Stimulated activated CD4-positive, alpha-beta T cell treated with anti-CD3 and anti-CD28 coated beads, Interleukin-2, amount 100 ng/mL, for 48 hours (primary cell): ENCODE results near the gene ZC3H15.
"Not testable (repeated sequence)": the region's sequence is repeated elsewhere in the genome, so short reads cannot be mapped to it uniquely, and the experiment has no call there.

Source experiments
- DNase-seq, 2 donors: peaks; one replicate each; pipeline ENCODE4 v3.0.0-alpha.2; 2020

ZC3H15 gene

DNA sequence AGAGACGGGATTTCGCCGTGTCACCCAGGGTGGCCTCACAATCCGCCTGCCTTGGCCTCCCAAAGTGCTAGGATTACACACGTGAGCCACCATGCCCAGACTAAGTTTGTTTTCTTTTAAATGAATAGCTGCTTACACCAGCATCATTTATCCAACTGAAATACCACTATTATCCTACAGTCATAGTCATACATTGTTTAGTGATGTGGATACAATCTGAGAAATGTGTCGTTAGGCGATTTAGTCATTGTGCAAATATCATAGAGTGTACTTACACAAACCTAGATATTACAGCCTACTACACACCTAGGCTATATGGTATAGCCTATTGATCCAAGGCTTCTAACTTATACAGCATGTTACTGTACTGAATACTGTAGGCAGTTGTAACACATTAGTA, 10.3 kb downstream of the ZC3H15 start:
- no peak for DNase-seq

DNA sequence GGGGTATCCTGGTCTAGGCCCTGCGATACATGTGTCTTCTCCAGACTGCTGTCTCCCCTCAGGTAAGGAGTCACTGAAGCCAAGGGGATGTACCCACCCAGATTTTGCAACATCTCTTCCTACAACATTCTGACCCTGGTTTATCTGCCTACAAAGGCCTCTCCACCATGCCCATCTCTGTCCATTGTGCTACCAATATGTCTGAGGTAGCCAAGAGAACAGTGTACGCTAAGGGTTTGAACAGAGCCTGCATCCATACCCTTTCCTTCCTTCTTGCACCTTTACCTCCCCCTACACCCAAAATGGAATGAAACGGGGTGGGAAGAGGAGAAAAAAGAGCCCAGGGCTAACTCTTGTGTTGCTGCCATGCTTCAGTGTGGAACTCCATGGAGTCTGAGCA, 11.9 kb downstream of the ZC3H15 start:
- no peak for DNase-seq

DNA sequence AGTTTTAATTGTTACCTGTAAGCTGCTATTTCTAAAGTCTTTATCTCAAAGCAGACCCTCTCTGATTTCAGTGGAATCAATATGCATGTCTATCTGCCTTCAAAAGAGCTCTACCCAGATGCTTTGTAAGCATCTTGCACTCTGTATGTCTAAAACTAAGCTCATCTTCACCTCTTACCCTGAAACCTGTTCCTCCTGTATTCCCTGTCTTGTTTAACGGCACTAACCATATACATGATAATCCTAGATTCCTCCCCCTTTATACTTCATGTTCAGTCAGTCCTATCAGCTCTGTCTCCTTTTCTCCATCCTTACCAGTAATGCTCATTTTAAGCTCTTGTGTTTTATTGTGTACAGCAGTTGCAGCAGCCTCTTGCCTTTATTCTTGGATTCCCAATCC, 12.8 kb downstream of the ZC3H15 start:
- no peak for DNase-seq

DNA sequence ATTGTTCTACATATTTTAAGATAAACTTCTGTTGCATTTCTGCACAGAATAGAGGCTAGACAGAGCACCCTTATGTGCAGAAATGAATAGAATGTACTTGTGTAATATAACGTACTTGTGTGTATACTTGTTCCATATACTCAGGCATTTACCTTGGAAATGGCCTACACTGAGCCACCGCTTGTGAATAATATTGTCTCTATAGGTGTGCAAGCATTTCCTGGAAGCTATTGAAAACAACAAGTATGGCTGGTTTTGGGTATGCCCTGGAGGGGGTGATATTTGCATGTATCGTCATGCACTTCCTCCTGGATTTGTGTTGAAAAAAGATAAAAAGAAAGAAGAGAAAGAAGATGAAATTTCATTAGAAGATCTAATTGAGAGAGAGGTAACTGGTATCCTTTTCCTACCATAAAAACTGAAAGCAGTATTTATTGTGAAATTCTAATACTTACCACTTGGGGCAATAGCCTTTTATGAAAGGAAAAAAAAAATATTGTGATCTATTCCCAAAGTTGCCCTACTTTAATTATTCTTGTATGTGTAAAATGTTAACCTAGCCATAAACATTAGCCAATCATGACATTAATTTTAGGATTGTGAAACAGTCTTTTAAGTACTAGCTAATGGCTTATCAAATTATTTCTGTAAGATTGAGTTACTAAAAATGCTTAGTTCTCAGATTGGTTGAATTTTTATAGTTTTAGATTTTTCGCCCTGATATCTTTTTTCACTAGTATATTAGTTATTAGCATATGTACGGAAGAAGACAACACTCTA, 18.0 kb downstream of the ZC3H15 start:
- DNase-seq: no peak

DNA sequence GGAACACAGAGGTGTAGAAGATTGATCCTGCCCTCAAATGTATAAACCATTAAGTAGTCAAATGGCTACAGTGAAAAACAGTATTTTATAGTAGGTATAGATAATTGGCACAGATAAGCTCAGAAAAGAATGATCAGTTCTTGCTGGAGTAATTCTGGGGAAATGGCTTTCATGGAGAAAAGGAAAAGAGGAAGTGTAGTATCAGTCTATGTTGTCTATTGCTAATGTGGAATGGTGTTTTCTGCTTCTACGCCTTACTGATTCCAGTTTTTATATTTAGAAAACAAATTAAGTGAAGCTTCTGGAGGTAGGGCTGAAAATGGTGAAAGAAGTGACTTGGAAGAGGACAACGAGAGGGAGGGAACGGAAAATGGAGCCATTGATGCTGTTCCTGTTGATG, 22.2 kb downstream of the ZC3H15 start:
- no peak for DNase-seq

DNA sequence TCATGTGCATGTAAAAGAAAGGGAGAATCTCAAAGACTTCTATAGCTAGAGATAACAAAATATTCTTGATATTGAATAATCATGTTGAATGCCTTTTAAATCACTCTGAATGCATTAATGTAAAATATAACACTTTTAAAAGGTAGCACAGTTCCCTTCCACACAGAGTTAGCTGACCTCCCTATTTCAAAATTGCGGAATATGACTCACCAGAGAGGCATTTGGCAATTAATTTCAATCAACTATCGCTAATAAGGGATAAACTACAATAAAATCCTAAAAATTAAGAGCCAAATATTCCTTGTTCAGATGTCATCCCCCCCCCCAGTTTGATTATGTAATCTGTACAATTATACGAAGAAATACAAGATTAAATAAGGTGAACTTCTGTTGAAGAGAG, 29.3 kb downstream of the ZC3H15 start:
- DNase-seq: no peak

DNA sequence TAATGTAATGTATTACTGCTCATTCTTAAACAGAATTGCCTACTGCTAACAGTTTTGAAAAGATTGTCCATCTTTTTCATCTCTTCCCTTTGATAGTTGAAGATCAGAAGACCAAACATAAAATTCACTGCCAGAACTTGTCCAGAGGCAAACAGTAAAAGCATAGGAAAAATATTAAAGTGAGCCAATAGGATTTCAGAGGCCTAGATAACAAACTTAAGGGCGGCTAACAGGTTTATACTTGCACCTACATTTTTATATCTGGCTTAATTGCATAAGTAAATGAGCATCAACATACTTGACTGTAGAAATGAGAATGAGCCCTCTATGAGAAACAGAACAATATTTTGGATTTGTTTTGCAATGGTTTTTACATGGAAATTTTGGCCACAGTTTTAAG, 30.3 kb downstream of the ZC3H15 start:
- DNase-seq: no peak

DNA sequence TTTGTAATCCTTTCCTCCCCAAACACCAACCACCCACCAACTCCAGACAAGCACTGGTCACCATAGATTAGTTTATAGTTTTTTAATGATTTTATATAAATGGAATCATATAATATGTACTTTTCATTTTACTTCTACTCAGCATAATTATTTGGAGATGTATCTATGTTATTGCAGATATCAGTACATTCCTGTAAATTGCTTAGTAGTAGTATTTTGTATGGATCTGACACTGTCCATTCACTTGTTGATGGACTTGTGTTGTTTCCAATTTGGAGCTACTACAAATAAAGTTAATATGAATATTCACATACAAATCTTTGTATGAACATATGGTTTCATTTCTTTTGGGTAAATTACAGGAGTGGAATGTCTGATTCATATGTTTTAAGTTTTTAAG, 31.0 kb downstream of the ZC3H15 start:
- no peak for DNase-seq

DNA sequence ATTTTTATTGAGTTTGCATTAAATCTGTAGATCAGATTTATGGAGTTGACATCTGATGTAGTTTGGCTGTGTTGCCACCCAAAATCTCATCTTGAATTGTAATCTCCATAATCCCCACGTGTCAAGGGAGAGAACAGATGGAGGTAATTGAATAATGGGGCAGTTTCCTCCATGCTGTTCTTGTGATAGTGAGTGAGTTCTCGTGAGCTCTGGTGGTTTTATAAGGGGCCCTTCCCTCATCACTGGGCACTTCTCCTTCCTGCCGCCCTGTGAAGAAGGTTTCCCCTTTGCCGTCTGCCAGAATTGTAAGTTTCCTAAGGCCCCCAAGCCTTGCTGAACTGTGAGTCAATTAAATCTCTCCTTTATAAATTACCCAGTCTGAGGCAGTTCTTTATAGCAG, 32.2 kb downstream of the ZC3H15 start:
- DNase-seq: no peak

DNA sequence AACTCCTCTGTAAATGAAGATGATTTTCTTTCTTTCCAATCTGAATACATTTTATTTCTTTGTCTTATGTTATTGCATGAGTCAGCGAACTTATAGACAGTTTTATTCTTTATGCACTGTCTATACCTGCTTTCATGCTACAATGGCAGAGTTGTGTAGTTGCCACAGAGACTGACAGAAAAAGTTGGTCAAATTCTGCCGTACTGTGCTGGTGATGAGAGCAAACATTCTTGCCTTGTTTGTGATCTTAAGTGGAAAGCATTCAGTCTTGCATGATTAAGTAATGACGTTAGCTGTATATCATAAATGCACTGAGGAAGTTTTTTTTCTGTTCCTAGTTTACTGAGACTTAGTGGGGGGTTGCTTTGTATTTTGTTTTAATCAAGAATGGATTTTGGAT, 32.9 kb downstream of the ZC3H15 start:
- no peak for DNase-seq

DNA sequence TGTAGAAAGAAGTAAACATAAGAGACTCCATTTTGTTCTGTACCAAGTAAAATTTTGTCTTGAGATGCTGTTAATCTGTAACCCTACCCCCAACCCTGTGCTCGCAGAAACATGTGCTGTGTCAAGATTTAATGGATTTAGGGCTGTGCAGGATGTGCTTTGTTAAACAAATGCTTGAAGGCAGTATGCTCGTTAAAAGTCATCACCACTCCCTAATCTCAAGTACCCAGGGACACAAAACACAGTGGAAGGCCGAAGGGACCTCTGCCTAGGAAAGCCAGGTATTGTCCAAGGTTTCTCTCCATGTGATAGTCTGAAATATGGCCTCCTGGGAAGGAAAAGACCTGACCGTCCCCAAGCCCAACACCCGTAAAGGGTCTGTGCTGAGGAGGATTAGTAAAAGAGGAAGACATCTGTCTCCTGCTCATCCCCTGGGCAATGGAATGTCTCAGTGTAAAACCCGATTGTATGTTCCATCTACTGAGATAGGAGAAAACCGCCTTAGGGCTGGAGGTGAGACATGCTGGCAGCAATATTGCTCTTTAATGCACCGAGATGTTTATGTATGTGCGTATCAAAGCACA, 35.6 kb downstream of the ZC3H15 start:
- not testable (repeated sequence) for DNase-seq

DNA sequence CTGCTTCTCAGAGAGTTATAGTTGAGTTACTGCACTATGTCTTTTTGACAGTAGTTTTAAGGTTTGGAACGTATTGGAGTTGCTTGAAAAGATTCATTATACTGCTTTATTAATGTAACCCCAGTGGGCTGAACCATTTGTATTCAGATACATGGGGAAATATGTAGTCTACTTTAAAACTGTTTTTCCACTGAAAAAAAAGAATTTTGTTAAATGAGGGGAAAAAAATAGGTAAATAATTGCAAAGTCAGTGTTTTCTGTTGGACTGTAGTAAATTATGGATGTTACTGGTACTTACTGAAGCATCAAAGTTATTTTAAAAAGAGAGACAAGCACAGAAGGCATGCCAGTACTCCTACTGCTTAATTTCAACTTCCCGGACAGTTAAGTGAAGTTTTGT, 36.4 kb downstream of the ZC3H15 start:
- DNase-seq: no peak

DNA sequence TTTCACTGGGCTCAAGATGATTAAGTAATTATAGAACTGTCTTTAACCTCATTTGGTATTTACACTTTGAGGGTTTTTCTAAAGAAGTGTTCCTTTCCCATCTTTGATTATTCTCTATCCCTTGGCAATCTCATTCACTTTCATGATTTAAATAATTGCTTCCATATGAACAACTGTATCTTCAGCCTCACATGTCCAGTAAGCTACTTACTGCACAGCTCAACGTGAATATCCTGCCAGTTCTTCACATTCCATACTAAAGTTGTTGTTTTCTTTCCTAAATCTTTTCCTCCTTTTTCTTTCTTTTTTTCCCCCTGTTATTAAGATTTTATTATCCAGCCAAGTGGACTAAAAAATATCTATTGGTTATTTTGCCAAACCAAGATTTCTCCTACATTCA, 37.7 kb downstream of the ZC3H15 start:
- DNase-seq: no peak

DNA sequence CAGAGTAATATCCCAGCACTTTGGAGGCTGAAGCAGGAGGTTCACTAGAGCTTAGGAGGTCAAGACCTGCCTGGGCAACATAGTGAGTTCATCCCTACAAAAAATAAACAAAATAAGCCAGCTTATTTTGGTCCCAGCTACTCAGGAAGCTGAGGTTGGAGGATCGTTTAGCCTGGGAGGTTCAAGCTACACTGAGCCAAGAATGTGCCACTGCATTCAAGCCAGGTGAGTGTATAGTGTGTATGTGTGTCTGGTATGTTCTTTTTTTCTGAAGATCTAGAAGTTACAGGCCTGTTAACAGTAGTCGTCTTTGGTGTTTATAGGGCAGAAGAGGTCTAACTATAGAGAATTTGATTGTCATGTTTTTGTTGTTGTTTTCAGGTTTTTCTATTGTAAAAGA, 40.2 kb downstream of the ZC3H15 start:
- no peak for DNase-seq

DNA sequence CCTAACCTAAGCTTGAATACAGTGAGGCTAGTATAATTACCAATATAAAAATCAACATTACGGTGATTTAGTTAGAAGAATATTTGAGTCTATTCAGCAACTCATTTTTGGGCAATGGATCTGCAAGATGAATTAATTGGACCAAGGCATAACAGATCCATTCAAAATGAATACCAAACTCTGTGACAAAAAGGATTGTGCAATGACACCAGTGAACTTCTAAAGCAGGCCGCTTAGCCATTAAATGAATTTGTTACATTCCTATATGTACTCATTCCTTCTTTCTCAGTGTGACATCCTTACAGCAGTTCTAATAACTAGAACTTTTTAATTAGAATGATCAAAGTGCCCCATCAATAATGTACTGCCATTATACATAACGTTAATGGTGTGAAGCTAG, 44.3 kb downstream of the ZC3H15 start:
- no peak for DNase-seq

DNA sequence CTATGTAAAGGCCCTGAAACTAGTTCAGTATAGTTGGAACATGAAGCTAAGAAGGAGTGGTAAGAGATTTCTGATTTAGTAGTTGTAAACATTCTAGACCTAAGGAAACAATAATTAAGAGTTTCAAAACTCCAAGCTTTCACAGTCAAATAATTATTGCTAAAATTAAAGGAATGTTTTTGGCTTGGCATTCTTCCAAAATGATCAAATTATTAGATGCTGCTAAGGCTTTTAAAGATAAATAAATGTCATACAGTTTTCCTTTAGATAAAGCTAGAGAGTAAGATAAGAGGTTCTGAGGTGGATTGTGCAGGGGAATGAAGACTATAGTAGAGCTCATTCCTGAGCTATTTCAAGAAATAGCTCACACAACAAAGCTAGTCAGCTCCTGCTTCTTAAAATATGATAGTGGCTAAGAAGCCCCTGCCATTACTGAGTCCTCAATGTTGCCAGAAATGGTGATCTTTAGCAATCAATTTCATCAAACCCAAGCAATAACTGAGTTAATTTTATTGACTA, 45.3 kb downstream of the ZC3H15 start:
- DNase-seq: no peak

DNA sequence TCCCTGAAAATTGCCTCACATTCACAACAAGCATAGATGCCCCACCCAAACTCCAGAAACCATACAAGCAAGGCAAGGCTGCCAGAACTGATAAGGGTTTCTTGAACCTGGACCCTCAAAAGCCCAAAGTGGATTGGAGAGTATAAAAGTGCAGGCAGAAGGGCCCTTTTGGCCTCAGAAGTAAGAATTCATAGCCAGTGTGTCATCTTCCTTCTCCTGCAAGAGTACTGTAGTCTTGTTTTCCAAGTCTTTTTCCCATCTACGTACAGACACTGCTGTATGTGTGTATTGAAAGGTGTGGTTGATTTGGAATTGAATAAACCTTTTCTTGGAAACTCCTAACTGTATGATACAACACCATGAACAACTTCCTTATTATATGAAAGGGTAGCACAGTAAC, 46.8 kb downstream of the ZC3H15 start:
- DNase-seq: no peak

DNA sequence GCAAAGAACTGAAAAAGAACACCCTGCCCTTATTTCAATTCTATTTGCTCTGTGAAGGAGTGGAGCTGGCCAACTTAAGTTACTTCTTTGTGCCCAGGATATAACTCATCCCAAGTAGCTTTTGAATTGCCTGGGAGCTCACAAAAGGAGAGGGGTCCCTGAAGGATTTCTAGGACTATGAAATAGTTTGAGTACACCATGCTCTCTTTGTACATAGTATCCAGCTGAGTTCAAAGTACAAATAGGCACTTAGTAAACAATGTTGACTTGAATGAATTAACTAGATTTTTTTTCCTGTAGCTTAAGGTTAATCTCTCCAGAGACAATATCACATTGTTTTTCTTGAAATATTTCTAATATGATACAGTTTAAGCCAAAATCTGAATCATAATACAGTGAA, 47.7 kb downstream of the ZC3H15 start:
- DNase-seq: no peak

DNA sequence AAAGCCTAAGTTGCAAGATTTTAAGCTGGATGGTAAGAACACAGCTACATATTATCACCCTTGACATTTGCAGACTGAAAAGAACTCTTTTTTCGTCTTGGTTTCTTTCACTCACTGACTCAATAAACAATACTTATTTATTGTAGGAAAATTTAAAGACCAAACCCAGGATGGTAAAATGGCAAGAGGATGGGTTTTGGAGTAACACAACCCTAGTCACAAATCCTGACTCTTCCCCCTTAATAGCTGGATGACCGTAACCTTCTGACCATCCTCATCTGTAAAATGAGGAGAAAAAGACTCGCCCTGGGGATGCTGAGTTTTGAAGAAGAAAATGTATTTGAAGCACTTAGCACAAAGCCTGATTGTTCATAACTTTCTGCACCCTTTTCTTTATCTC, 48.3 kb downstream of the ZC3H15 start:
- DNase-seq: no peak

DNA sequence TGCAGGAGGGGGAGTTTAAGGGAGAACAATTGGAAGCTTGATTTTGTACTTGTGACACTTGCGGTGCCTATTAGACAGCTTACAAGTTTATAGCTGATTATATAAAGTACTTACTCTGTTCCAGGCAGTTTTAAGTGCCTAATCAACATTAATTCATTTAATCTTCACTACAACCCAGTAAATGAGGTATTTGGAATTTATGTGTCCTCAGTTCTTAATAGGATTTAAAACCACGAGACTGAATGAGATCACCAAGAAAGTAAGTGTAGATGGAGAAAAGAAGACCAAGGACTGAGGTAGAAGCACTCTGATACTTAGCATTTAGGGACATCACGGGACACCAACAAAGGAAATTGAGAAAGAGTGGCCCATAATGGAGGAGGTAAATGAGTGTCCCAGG, 49.8 kb downstream of the ZC3H15 start:
- no peak for DNase-seq

DNA sequence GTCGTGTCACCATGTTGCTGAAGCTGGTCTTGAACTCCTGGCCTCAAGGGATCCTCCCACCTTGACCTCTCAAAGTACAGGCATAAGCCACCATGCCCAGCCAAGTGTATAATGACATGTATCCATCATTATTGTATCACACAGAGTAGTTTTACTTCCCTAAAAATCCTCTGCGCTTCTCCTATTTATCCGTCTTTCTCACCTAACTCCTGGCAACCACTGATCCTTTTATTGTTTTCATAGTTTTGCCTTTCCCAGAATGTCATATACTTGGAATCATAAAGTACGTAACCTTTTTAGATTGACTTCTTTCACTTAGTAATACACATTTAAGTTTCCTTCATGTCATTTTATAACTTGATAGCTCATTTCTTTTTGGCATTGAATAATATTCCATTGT, 51.0 kb downstream of the ZC3H15 start:
- no peak for DNase-seq

DNA sequence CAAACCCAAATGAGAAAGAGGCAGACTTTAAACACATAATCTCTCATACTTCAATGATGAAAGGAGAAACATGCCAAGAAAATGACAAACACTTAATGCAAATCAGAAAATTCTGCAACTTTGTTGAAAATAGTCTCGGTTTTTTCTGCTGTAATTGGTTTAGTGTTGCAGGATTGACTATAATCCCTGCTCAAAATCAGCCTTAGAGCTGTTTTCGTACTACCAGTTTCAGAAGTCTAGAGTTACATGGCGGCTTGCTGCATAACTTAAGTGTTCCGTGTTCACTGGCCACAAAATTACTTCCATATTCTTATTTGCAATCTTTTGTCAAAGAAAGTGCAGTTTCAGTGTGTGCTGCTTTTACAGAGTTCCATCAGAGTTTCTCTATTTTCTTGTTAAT, 54.9 kb downstream of the ZC3H15 start:
- no peak for DNase-seq

DNA sequence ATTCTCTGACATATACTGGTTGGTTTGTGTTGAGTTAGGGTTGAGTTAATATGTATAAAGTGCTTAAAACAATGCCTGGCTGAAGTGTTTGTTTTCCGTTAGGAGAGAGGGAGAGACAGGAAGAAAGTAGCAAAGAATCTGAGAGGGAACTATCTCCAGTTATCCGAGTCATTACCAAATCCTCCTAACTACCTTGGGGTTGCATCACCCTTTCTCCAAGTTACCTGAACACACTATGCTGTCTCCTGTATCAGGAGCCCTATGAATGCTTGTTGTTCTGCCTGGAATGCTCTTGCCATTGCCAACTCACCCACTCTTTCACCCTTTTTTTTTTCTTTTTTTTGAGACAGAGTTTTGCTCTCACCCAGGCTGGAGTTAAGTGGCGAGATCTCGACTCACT, 55.9 kb downstream of the ZC3H15 start:
- DNase-seq: no peak

DNA sequence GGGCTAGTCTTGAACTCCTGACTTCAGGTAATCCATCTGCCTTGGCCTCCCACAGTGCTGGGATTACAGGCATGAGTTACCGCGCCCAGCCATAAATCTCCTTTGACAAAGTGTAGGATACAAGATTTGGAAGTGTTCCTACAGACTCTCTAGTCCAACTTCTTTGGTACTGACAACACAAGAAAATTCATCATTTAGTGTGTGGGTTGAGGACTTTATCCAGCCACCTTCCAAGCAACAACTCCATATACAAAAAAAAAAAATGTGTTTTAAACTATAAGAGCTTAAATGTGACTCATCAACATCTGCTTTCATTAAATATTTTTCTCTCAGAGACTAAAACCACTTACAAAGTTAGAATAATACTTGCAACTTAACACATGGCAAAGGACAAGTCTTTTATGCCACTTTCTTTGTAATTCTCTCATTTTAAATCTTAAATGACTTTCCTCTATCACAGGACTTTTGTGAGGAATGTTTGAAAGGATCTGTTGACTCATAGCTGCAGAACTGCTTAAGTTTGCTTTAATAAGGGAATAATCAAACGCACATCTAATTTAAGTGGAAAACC, 57.6 kb downstream of the ZC3H15 start:
- no peak for DNase-seq

DNA sequence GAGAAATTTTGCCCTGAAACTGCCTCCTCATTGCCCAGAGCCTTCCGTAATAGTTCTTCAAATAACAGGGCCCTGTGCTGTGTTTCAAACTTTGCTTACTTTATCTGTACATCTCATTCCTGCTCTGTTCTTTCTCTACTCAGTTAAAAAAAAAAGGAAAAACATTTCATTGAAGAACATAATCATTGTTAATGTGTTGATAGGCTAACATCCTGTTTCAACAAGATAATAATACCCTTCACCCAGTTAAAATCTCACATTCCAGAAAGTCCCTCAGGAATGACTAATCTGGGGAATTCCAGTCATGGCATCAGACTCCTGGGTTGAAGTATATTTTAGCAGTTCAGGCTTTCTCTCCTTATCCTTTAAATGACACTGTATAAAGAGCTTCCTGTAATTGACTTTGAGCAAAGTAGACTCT, 58.2 kb downstream of the ZC3H15 start:
- no peak for DNase-seq
